ENCODE measurements around the gene IL24.
"Not testable (repeated sequence)": the region's sequence is repeated elsewhere in the genome, so short reads cannot be mapped to it uniquely, and the experiment has no call there.

DNA sequence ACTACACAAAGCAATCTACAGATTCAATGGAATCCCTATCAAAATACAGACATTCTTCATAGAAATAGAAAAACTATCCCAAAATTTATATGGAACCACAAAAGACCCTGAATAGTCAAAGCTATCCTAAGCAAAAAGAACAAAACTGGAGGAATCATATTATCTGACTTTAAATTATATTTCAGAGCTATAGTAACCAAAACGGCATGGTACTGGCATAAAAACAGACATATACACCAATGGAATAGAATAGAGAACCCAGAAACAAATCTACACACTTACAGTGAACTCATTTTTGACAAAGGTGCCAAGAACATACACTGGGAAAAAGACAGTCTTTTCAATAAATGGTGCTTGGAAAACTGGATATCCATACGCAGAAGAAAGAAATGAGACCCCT lies 44.6 kb upstream of the IL24 start:
- TF ChIP-seq, protein P1, sequence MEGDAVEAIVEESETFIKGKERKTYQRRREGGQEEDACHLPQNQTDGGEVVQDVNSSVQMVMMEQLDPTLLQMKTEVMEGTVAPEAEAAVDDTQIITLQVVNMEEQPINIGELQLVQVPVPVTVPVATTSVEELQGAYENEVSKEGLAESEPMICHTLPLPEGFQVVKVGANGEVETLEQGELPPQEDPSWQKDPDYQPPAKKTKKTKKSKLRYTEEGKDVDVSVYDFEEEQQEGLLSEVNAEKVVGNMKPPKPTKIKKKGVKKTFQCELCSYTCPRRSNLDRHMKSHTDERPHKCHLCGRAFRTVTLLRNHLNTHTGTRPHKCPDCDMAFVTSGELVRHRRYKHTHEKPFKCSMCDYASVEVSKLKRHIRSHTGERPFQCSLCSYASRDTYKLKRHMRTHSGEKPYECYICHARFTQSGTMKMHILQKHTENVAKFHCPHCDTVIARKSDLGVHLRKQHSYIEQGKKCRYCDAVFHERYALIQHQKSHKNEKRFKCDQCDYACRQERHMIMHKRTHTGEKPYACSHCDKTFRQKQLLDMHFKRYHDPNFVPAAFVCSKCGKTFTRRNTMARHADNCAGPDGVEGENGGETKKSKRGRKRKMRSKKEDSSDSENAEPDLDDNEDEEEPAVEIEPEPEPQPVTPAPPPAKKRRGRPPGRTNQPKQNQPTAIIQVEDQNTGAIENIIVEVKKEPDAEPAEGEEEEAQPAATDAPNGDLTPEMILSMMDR (conservative IDR thresholded peaks at IDR 0.05 in 1 of 2, IDR thresholded peaks at IDR 0.05 in 1 of 2; ENCODE audit: low read depth in 1 of 2, low read length in 2 of 2) = not testable (repeated sequence)
- not testable (repeated sequence) for TF ChIP-seq EZH2 (IDR thresholded peaks at IDR 0.05; ENCODE audit: low read length, missing control alignments)
